Activated T-cell treated with anti-CD3 and anti-CD28 coated beads, Interleukin-2, amount 50 U/mL, for 4 hours (primary cell): ENCODE results near the gene GSK3A. TPM values are rescaled to one million over a fixed set of nuclear protein-coding genes. Genes with fewer than 3 reads are reported as not detected.

Source experiments
- ATAC-seq, 2 donors: fragments of 200-7000 bp; cut with Tn5 transposase; one replicate each; pipeline ENCODE4 v1.10.0; 2021
- DNase-seq: peaks from one replicate; pipeline ENCODE4 v3.0.0-alpha.2; 2020
- H3K27me3 Mint-ChIP-seq: one replicate; pipeline ENCODE4 v1.8.0; 2021; ENCODE audit warnings: low read depth, mixed read lengths
- H3K36me3 Mint-ChIP-seq: one replicate; pipeline ENCODE4 v1.8.0; 2022; ENCODE audit warnings: mixed read lengths; ENCODE audit not compliant: insufficient read depth
- H3K4me1 Mint-ChIP-seq: one replicate; pipeline ENCODE4 v1.8.0; 2021; ENCODE audit warnings: low read depth, mixed read lengths
- H3K4me3 Mint-ChIP-seq: one replicate; pipeline ENCODE4 v1.8.0; 2021; ENCODE audit warnings: mild to moderate bottlenecking, moderate library complexity, mixed read lengths
- H3K9me3 Mint-ChIP-seq: one replicate; pipeline ENCODE4 v1.8.0; 2021; ENCODE audit warnings: mixed read lengths
- total RNA-seq, 3 donors: library from RNA; stranded (reverse); gene quantifications; one replicate each; pipeline ENCODE4 v1.2.1, GENCODE V29; 2021

The GSK3A gene
- total RNA-seq, 3 donors from 2014 or later = 51.9 to 56.4 (median 55.2) TPM

DNA sequence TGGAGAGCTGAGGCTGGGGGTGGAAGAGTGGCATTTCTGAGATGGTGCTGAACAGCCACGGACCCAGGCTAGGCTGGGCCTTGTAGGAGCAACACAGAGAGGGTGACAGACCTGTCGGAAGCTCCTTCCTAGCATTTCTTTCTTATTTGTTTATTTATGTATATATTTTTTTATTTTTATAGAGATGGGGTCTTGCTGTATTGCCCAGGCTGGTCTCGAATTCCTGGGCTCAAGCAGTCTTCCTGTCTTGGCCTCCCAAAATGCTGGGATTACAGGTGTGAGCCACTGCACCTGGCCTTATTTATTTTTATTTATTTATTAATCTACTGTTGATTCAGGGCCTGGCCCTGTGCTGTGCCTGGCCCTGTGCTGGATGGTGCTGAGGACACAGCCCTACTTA, 33.1 kb upstream of the GSK3A start:
- Mint-ChIP-seq H3K27me3 (no peaks in the 10 kb centered on the region), H3K4me3 (no peak overlapping the region), H3K9me3 (no peaks in the 10 kb centered on the region), H3K36me3 (peaks cover 15% of the 10 kb centered on the region), H3K4me1 (peaks cover 52% of the 10 kb centered on the region)
- DNase-seq (no peak), ATAC-seq (no peak)

DNA sequence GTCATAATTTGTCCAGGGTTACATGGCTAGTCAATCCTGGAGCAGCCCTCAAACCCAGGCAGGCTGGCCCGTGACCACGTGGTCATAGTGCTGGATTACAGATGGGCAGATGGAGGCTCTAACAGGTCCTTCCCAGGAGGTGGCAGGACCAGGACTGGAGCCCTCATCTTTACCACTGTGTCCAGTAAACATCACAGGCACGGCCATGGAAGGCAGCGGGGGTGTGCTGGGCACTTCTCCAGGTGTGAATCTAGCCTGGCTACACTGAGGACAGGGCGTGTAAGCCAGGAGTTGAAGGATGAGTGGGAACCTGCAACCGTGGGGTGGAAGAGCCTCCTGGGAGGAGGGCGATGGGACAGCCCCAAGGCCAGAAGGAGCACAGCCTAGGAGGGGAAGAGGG, 32.7 kb upstream of the GSK3A start:
- Mint-ChIP-seq H3K36me3 (peaks cover 15% of the 10 kb centered on the region), H3K9me3 (no peaks in the 10 kb centered on the region), H3K4me1 (peaks cover 56% of the 10 kb centered on the region), H3K4me3 (no peak overlapping the region), H3K27me3 (no peaks in the 10 kb centered on the region)
- no peak for ATAC-seq
- no peak for DNase-seq

DNA sequence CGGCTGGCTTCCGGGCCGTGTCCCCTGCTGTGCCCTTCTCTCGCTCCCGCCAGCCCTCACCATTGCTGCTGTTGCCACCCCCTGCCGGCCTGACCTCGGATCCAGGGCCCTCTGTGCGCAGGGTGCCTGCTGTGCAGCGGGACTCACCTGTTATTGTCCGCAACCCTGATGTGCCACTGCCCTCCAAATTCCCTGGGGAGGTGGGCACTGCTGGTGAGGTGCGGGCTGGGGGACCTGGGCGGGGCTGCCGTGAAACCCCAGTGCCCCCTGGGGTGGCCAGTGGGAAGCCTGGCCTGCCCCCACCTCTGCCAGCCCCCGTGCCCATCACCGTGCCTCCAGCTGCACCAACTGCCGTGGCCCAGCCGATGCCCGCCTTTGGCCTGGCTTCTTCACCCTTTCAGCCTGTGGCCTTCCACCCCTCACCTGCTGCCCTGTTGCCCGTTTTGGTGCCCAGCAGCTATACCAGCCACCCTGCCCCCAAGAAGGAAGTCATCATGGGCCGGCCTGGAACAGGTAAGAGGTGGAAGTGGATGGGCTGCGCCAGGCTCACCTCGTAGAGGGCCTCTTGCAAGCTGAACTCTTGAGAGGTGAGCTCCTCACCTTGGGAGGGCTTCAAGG, 31.8 kb upstream of the GSK3A start:
- H3K36me3 Mint-ChIP-seq = peaks cover 15% of the 10 kb centered on the region
- ATAC-seq (no peak), DNase-seq (no peak)
- no peak overlapping the region for H3K4me3 Mint-ChIP-seq
- no peaks in the 10 kb centered on the region for H3K9me3 Mint-ChIP-seq
- H3K4me1 Mint-ChIP-seq = peaks cover 57% of the 10 kb centered on the region
- H3K27me3 Mint-ChIP-seq = no peaks in the 10 kb centered on the region

DNA sequence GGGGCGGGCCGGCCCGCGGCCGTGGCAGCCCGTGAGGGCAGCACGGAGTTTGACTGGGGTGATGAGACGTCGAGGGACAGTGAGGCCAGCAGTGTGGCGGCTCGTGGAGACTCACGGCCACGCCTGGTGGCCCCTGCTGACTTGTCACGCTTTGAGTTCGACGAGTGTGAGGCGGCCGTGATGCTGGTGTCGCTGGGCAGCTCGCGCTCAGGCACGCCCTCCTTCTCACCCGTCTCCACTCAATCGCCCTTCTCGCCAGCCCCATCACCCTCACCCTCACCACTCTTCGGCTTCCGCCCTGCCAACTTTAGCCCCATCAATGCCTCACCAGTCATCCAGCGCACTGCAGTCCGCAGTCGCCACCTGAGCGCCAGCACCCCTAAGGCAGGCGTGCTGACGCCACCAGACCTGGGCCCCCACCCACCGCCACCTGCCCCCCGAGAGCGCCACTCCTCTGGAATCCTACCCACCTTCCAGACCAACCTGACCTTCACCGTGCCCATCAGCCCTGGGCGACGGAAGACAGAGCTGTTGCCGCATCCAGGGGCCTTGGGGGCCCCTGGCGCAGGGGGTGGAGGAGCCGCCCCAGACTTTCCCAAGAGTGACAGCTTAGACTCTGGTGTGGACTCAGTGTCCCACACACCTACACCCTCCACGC, 31.1 kb upstream of the GSK3A start:
- Mint-ChIP-seq H3K9me3 (no peaks in the 10 kb centered on the region), H3K4me1 (peaks cover 51% of the 10 kb centered on the region), H3K36me3 (peaks cover 15% of the 10 kb centered on the region), H3K4me3 (no peak overlapping the region), H3K27me3 (no peaks in the 10 kb centered on the region)
- ATAC-seq (no peak), DNase-seq (no peak)

DNA sequence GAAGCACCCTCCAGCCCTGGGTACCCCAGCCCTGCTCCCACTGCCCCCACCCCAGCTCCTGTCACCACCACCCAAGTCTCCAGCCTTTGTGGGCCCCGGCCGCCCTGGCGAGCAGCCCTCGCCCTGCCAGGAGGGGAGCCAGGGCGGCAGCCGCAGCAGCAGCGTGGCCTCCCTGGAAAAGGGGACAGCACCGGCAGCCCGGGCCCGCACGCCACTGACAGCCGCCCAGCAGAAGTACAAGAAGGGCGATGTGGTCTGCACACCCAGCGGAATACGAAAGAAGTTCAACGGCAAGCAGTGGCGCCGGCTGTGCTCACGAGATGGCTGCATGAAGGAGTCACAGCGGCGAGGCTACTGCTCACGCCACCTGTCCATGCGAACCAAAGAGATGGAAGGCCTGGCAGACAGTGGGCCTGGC, 30.6 kb upstream of the GSK3A start:
- Mint-ChIP-seq H3K4me1 (peaks cover 48% of the 10 kb centered on the region), H3K27me3 (no peaks in the 10 kb centered on the region), H3K9me3 (no peaks in the 10 kb centered on the region), H3K36me3 (peaks cover 15% of the 10 kb centered on the region), H3K4me3 (no peak overlapping the region)
- DNase-seq (no peak), ATAC-seq (no peak)

DNA sequence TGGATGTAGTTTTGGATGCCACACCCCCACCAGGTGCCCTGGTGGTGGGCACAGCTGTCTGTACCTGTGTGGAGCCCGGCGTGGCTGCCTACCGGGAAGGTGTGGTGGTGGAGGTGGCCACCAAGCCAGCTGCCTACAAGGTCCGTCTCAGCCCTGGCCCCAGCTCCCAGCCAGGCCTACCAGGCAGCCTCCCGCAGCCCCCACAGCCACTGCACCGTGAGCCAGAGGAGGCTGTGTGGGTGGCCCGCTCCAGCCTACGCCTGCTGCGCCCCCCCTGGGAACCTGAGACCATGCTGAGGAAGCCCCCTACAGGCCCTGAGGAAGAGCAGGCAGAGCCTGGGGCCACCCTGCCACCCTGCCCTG, 30.1 kb upstream of the GSK3A start:
- H3K36me3 Mint-ChIP-seq = peaks cover 15% of the 10 kb centered on the region
- peaks cover 52% of the 10 kb centered on the region for H3K4me1 Mint-ChIP-seq
- no peak overlapping the region for H3K4me3 Mint-ChIP-seq
- no peaks in the 10 kb centered on the region for H3K9me3 Mint-ChIP-seq
- DNase-seq (no peak), ATAC-seq (no peak)
- no peaks in the 10 kb centered on the region for H3K27me3 Mint-ChIP-seq

DNA sequence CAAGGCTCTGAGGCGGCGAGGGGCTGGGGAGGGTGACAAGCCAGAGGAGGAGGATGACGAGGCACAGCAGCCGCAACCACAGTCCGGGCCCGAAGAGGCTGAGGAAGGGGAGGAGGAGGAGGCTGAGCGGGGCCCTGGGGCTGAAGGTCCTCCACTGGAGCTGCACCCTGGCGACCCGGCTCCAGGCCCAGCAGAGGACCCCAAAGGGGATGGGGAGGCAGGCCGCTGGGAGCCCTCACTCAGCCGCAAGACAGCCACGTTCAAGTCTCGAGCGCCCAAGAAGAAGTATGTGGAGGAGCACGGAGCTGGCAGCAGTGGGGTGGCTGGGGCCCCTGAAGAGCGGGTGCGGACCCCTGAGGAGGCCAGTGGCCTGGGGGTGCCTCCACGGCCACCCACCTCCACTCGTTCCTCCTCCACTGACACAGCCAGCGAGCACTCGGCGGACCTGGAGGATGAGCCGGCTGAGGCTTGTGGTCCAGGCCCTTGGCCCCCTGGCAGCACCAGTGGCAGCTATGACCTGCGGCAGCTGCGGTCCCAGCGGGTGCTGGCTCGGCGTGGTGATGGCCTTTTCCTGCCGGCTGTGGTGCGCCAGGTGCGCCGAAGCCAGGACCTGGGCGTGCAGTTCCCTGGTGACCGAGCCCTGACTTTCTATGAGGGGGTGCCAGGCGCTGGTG, 29.6 kb upstream of the GSK3A start:
- DNase-seq (no peak), ATAC-seq (no peak)
- peaks cover 15% of the 10 kb centered on the region for H3K36me3 Mint-ChIP-seq
- H3K4me1 Mint-ChIP-seq = peaks cover 51% of the 10 kb centered on the region
- no peak overlapping the region for H3K4me3 Mint-ChIP-seq
- no peaks in the 10 kb centered on the region for H3K27me3 Mint-ChIP-seq
- H3K9me3 Mint-ChIP-seq = no peaks in the 10 kb centered on the region

DNA sequence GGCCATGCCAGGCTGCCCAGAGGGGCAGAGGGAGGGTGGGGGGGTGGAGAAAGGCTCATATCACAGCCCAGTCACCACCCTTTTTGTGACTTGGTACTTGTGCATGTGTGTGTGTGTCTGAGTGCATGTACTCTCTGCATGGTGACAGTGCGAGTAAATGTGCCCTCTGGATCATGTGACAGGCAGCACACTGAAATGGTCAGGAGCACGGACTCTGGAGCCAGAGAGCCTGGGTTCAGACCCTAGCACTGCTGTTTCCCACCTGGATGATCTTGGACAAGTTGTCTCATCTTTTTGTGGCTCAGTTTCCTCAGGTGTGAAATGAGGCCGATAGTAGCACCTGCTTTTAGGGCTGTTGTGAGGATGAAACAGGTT, 28.6 kb upstream of the GSK3A start:
- peak overlapping the region; percentile 50 for H3K4me3 Mint-ChIP-seq
- DNase-seq (no peak), ATAC-seq (no peak)
- H3K27me3 Mint-ChIP-seq = no peaks in the 10 kb centered on the region
- peaks cover 15% of the 10 kb centered on the region for H3K36me3 Mint-ChIP-seq
- H3K4me1 Mint-ChIP-seq = peaks cover 41% of the 10 kb centered on the region
- no peaks in the 10 kb centered on the region for H3K9me3 Mint-ChIP-seq

DNA sequence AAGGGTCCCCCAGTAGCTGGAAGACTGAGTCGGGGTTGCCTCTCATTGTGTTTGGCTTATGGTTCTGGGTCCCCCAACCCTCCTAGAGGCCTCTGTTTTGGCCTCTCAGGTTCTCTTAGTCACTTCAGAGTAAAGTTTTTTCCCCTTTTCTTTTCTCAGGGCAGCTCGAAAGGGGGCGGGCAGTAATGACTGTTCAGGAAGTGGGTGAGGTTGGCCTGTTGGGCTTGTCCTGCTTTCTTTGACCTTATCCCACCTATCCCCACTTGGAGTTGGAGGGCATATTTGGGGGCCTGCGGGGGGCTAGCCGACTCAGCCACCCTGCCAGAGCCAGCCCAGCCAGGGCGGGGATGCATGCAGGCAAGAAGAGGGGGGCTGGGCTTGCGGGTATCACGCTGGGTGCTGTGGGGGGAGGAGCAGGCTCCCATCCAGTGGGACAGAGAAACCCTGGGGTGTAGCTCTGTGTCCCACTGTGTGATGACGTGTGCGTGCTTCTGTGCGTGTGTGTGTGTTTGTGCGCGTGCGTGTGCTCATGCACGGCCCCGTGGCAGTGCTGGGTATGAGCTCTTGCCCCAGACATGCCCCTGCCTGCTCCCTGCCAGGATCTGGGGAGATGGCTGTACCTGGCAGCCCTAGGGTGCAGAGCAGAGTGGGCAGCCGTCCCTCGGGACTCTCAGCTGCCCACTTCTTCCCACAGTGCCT, 28.1 kb upstream of the GSK3A start:
- no peaks in the 10 kb centered on the region for H3K27me3 Mint-ChIP-seq

DNA sequence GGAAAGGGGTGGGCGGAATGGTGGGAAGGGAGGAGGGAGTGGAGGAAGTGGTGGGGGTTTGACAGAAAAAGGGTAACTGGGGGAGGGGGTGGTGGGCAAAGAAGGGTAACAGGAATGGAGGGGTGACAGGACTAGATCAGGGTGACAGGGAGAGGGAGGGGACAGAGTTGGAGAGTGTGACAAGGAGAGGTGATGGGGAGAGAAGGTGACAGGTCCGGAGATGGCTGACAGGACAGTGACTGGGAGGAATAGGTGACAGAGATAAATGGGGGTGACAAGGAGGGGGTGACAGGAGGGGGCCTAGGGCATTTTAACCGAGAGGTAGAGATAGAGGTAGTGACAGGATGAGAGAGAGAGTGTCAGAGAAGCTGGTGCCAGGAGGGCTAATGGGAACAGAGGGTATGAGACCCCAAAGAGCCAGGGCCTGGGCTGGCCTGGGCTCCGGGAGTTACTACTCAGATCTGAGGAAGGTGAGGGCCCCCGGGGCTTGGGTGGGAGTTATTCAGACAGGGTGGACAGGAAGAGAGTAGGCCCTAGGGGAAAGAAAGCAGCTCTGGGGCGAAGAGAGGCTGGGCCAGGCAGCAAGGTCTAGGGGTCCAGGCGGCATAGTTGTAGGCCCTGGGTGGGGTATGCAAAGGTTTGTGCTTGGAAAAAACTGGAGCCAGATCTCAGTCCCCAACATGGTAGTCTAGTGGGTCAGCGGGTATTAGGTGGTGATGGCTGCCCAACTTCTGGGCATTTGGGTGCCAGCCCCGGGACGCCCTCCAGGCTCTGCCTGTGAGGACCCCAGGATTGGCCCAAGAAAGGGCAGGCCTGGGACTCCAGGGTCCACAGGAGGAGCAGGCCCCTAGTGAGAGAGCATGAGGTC, 27.3 kb upstream of the GSK3A start:
- DNase-seq (no peak), ATAC-seq (no peak)
- H3K27me3 Mint-ChIP-seq = no peaks in the 10 kb centered on the region
- peaks cover 12% of the 10 kb centered on the region for H3K36me3 Mint-ChIP-seq
- no peaks in the 10 kb centered on the region for H3K9me3 Mint-ChIP-seq
- no peak overlapping the region for H3K4me3 Mint-ChIP-seq
- peaks cover 32% of the 10 kb centered on the region for H3K4me1 Mint-ChIP-seq

More for the DNA sequence above, 28.1 kb upstream of the GSK3A start:
- no peak overlapping the region for H3K4me3 Mint-ChIP-seq
- peak; percentile 8 to 16 for ATAC-seq
- H3K4me1 Mint-ChIP-seq = peaks cover 38% of the 10 kb centered on the region
- no peak for DNase-seq
- H3K36me3 Mint-ChIP-seq = peaks cover 15% of the 10 kb centered on the region
- H3K9me3 Mint-ChIP-seq = no peaks in the 10 kb centered on the region

DNA sequence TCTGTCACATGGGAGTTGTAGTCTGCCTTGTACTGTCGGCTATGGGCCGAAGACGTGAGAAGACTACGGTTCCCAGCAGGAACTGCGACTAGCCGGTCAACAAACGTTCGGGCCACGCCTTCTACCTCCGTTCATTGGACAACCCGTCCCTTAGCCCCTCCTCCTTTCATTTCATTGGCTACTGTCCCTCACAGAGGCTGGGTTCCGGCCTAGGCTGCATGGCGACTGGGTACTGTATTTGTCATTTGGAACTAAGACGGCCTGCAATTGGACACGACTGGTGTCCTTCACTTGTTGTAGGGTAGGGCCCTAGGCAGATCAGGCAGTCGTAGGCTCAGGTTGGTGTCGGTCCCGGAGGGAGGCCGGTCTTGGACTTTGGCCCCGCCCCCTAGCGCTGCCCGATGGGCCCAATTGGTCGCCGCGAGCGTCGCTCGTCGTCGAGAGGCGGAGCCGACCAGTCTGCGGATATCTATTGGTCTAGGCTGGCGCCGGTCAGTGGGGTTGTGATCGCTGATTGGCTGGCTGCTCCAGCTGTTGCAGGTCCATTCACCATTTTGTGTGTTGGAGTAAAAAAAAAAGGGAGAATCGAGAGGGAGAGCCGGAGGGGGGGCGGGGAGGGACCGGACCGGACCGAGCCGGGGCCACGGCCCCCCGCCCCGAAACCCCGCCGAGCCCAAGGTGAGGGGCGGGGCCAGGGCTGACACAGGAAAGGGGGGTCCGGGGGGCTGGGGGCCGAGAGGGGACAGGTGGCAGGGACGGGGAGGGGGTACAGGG, 26.5 kb upstream of the GSK3A start, which contains the start of gene CIC:
Gene CIC (plus strand): TSS at position 549 of the 774 bp plus-strand sequence. CDS start 2,532 bp downstream, outside the sequence.
- Mint-ChIP-seq H3K4me1 (peaks cover 29% of the 10 kb centered on the region), H3K27me3 (no peaks in the 10 kb centered on the region), H3K36me3 (peaks cover 9% of the 10 kb centered on the region), H3K4me3 (no peak within 1 kb of the TSS), H3K9me3 (no peaks in the 10 kb centered on the region)
- peak; percentile 81 to 85 for ATAC-seq
- peak; percentile 99 for DNase-seq

DNA sequence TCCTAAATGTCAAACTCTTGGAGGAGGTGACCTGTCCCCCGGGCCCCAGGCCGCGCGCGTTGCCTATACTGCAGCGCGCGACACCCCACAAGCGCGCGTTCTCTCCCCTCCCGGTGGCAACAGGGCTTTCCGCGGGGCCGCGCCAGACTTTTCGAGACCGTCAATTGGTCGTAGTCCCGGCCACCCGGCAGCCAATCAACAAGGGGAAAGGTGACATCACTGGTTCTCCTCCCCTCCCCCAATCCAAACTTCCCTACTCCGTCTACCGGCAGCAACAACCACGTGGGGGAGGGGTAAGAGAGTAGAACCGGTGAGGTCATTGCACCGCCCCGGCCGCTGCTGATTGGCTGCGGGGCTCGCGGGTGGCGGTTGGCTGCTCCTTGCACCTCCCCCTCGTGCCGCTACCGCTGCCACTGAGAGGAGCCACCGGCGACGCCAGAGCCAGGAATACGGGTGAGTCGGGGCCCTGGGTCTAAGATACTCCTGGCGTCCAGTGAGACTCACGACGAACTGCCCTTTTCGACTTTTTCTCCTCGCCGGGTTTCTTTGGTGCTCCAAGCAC, 25.8 kb upstream of the GSK3A start:
- Mint-ChIP-seq H3K9me3 (no peaks in the 10 kb centered on the region), H3K4me1 (peaks cover 29% of the 10 kb centered on the region), H3K27me3 (no peaks in the 10 kb centered on the region), H3K4me3 (no peak overlapping the region), H3K36me3 (peaks cover 5% of the 10 kb centered on the region)
- ATAC-seq (peak; percentile 66 to 69), DNase-seq (peak; percentile 97)

DNA sequence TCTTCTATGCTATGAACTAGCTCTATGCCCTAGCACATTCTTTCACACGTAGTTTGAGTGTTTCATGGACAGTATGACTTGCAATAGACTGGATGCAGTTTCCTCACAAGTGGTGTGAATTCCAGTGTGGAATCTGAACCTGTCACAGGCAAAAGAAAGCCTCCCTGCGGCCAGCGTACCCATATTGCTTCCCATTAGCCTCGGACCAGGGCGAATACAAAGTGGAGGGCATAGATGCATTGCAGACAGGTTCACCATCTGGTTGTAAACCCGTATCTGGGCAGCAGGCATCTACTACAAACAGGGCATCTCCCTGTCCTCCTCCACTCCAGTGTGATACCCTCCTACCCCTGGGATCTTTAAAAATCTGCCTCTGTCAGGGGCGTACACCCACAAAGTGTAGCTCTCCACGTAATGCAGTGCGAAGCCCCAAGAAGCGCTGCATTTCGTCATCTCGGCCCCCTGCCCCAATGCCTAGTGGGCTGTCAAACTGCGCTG, 25.3 kb upstream of the GSK3A start:
- DNase-seq (no peak), ATAC-seq (no peak)
- peaks cover 5% of the 10 kb centered on the region for H3K36me3 Mint-ChIP-seq
- H3K9me3 Mint-ChIP-seq = no peaks in the 10 kb centered on the region
- H3K4me3 Mint-ChIP-seq = no peak overlapping the region
- H3K27me3 Mint-ChIP-seq = no peaks in the 10 kb centered on the region
- H3K4me1 Mint-ChIP-seq = peaks cover 29% of the 10 kb centered on the region
